K562 (cell line): ENCODE results near the gene COMMD9. TPM values are rescaled to one million over a fixed set of nuclear protein-coding genes. Genes with fewer than 3 reads are reported as not detected.
A peak's percentile ranks its signal among the peaks of the same experiment; 100 is the strongest.

Source experiments
- ATAC-seq: fragments of 200-7000 bp; cut with Tn5 transposase; 3 replicates; pipeline ENCODE4 v1.9.1; 2020; ENCODE audit warnings: moderate library complexity
- BruUV-seq: library from RNA; stranded (reverse); fragments of 400-500 nt; replicated peaks from 2 replicates; lab custom pipeline; 2021; lab: Mats Ljungman, UMichigan
- CTCF ChIA-PET: fragments of 300-600 bp; formaldehyde crosslinking; extraction: SDS; loops from one replicate; lab custom pipeline; 2021; ENCODE audit warnings: low intra/inter-chr PET ratio; lab: Yijun Ruan, JAX
- POLR2A ChIA-PET: fragments of 300-600, 350-650 bp; sonication (Branson Sonifier 250); formaldehyde crosslinking; extraction: SDS; loops from one replicate; lab custom pipeline; 2021; ENCODE audit warnings: antibody characterized with exemption, inconsistent platforms; lab: Yijun Ruan, JAX
- DNase-seq, 4 experiments: peaks; one replicate each; pipeline versions ENCODE4 v3.0.0 to v3.0.0-alpha.2; 2011 to 2018; ENCODE audit warnings: low spot score in 3 of 4, mixed read lengths in 3 of 4; ENCODE audit errors: extremely low read depth in 1 of 4
- FAIRE-seq: peaks from 2 replicates; lab custom pipeline; 2011; peaks lifted over from hg19 to GRCh38; lab: Jason Lieb, UNC
- H2AFZ ChIP-seq: 2 replicates; pipeline ENCODE4 v1.6.0; 2011; ENCODE audit warnings: low read depth, low read length, control low read depth, inconsistent platforms
- H3K27ac ChIP-seq: fragments of 200-600 bp; 3 replicates; pipeline ENCODE4 v1.8.0; 2011; ENCODE audit warnings: low read depth, mild to moderate bottlenecking, control low read depth, inconsistent platforms, low read length, moderate library complexity, mixed read lengths; ENCODE audit errors: extremely low read depth
- H3K27me3 ChIP-seq, 2 experiments: fragments of 300-600 bp in 1 of 2; 2 replicates in 1 of 2; 3 replicates in 1 of 2; pipeline versions ENCODE4 v1.6.0 to v1.8.0; 2011; ENCODE audit warnings: inconsistent platforms in 2 of 2, low read length in 2 of 2, mild to moderate bottlenecking in 1 of 2, mixed read lengths in 1 of 2, moderate library complexity in 1 of 2; ENCODE audit not compliant: control insufficient read depth in 2 of 2, insufficient read depth in 2 of 2
- H3K36me3 ChIP-seq: fragments of 300-600 bp; 3 replicates; pipeline ENCODE4 v1.8.0; 2011; ENCODE audit warnings: mild to moderate bottlenecking, low read length, inconsistent platforms; ENCODE audit not compliant: control insufficient read depth, insufficient read depth
- H3K4me1 ChIP-seq, 2 experiments: fragments of 200-600 bp in 1 of 2; replicated peaks in 1 of 2; 2 replicates in 1 of 2; 3 replicates in 1 of 2; pipeline versions ENCODE4 v1.5.1 to v1.8.0; 2011; ENCODE audit warnings: inconsistent platforms in 2 of 2, low read length in 2 of 2, mild to moderate bottlenecking in 1 of 2, mixed read lengths in 1 of 2, moderate library complexity in 1 of 2; ENCODE audit not compliant: control insufficient read depth in 2 of 2, insufficient read depth in 2 of 2
- H3K4me2 ChIP-seq: 2 replicates; pipeline ENCODE4 v1.6.1; 2011; ENCODE audit warnings: low read length, control low read depth, inconsistent platforms, mixed read lengths; ENCODE audit not compliant: insufficient read depth
- H3K4me3 ChIP-seq: fragments of 200-600 bp; sonication (generic), shearing (Covaris generic); 2 replicates; pipeline ENCODE4 v1.5.1; 2016; ENCODE audit warnings: control low read depth, inconsistent platforms
- H3K79me2 ChIP-seq: fragments of 200-600 bp; 3 replicates; pipeline ENCODE4 v1.8.0; 2011; ENCODE audit warnings: low read length, inconsistent platforms; ENCODE audit not compliant: control insufficient read depth, insufficient read depth
- H3K9ac ChIP-seq, 2 experiments: 2 replicates each; pipeline versions ENCODE4 v1.6.0 to v1.6.1; 2011; ENCODE audit warnings: low read depth in 2 of 2, low read length in 2 of 2, control low read depth in 1 of 2, inconsistent platforms in 1 of 2, mild to moderate bottlenecking in 1 of 2, mixed read lengths in 1 of 2; ENCODE audit not compliant: insufficient read depth in 1 of 2
- H3K9me1 ChIP-seq: one replicate; pipeline ENCODE4 v1.6.0; 2011; ENCODE audit warnings: inconsistent platforms, mild to moderate bottlenecking, low read length, moderate library complexity; ENCODE audit not compliant: control insufficient read depth, insufficient read depth
- H3K9me3 ChIP-seq: replicated peaks from 2 replicates; pipeline ENCODE4 v1.5.1; 2011; ENCODE audit warnings: low read depth, low read length, inconsistent platforms; ENCODE audit not compliant: control insufficient read depth, insufficient read depth
- H4K20me1 ChIP-seq: replicated peaks from 2 replicates; pipeline ENCODE4 v1.6.1; 2011; ENCODE audit warnings: low read length, inconsistent platforms, mixed read lengths; ENCODE audit not compliant: control insufficient read depth, insufficient read depth
- CC2D1A ChIP-seq: fragments of 450-650 bp; IDR thresholded peaks from 2 replicates; pipeline ENCODE4 v1.6.1; 2017; ENCODE audit warnings: mild to moderate bottlenecking
- DDX20 ChIP-seq: fragments of 450-650 bp; IDR thresholded peaks from 2 replicates; pipeline ENCODE4 v1.6.1; 2016; ENCODE audit warnings: missing genetic modification characterization, low read depth, mild to moderate bottlenecking, missing compliant biosample characterization, moderate library complexity
- DEAF1 ChIP-seq: fragments of 450-650 bp; formaldehyde crosslinking; IDR thresholded peaks from 2 replicates; pipeline ENCODE4 v1.4.0; 2020; ENCODE audit warnings: mild to moderate bottlenecking, moderate library complexity
- ELF2 ChIP-seq: fragments of 250-450 bp; sonication (Bioruptor Pico); IDR thresholded peaks from 2 replicates; pipeline ENCODE4 v1.5.0; 2021; ENCODE audit warnings: mild to moderate bottlenecking
- RAD21 ChIP-seq, 2 experiments: fragments of 250-450 bp in 1 of 2; fragments of 450-650 bp in 1 of 2; sonication (Bioruptor Pico) in 1 of 2; formaldehyde crosslinking in 1 of 2; IDR thresholded peaks in 1 of 2; conservative IDR thresholded peaks in 1 of 2; 2 replicates each; pipeline versions ENCODE4 v1.4.0 to v1.8.0; 2020 to 2022; ENCODE audit warnings: mild to moderate bottlenecking in 2 of 2, moderate library complexity in 1 of 2
- TFAP4 ChIP-seq: sonication (generic); formaldehyde crosslinking; IDR thresholded peaks from 2 replicates; pipeline ENCODE4 v1.8.0; 2022; ENCODE audit warnings: missing genetic modification reagents, mild to moderate bottlenecking, moderate library complexity, borderline replicate concordance
- ZNF830 ChIP-seq: fragments of 250-450 bp; sonication (Bioruptor Pico); IDR thresholded peaks from 2 replicates; pipeline ENCODE4 v1.5.0; 2021; ENCODE audit warnings: mild to moderate bottlenecking
- WGBS: fragments of 100-300 bp; shearing (Covaris generic); methylation state at CpG from one replicate; pipeline ENCODE4 v1.1.6; 2016; ENCODE audit warnings: low coverage, mixed read lengths; ENCODE audit not compliant: insufficient coverage; ENCODE audit errors: missing lambda C conversion rate; 5-methylcytosine and 5-hydroxymethylcytosine counted together
- in situ Hi-C: fragments of 300-500 bp; cut with MboI; formaldehyde crosslinking; loops from 4 replicates; pipeline ENCODE4 v1.15.0; 2018; ENCODE audit warnings: inconsistent platforms, mixed read lengths
- intact Hi-C: fragments of 100-400 bp; cut with micrococcal nuclease; formaldehyde crosslinking; loops from 2 replicates; pipeline ENCODE4 v1.14.2; 2022
- polyA plus RNA-seq, 8 experiments: library from polyadenylated mRNA; depleted of rRNA in 4 of 8; stranded (reverse) in 5 of 8; unstranded in 3 of 8; fragments of >200 nt; fragmentation: Nextera tagmentation in 2 of 8; fragmentation: Illumina TruSeq in 1 of 8; extraction: Ambion mirVana in 2 of 8; extraction: Trizol in 1 of 8; gene quantifications; 2 replicates each; pipeline versions ENCODE4 v1.2.1 to v1.2.3, GENCODE V29; 2011 to 2014; ENCODE audit warnings: inconsistent platforms in 1 of 8, missing spikeins in 1 of 8
- total RNA-seq, 7 experiments: library from RNA; depleted of rRNA in 6 of 7; stranded (reverse); fragments of >200 nt in 6 of 7; fragmentation: Illumina TruSeq in 2 of 7; extraction: Trizol in 2 of 7; gene quantifications; 2 replicates each; pipeline versions ENCODE4 v1.2.1 to v1.2.3, GENCODE V29; 2011 to 2021; ENCODE audit warnings: low replicate concordance in 1 of 7

The COMMD9 gene
- total and polyA plus RNA-seq, 9 of the 15 experiments (the other 6 are each of a cell fraction or from before 2014, with no cell fraction given): 27.3 to 121 (median 48.0) TPM

- TF ChIP-seq RAD21 (CRISPR knock-in tag; conservative IDR thresholded peaks at IDR 0.05 in 1 of 2, IDR thresholded peaks at IDR 0.05 in 1 of 2): peak; percentile 69
- peak; percentile 42; the same call in 1 of the 2 replicates for TF ChIP-seq DEAF1
- TF ChIP-seq, all 486 proteins: peak for 5
Observed at GRCh38 chr11:36306888-36307287, 17.7 kb upstream of the COMMD9 start (continued).

- intact Hi-C loops (loop anchor here (5.0 kb wide), 1 partner anchor 187 kb away; no protein-coding TSS in a partner anchor), in situ Hi-C loops (loop anchor here (5.0 to 10.0 kb wide), 2 partner anchors 187 to 440 kb away; no protein-coding TSS in a partner anchor)
- H3K4me1 ChIP-seq: no peaks in the 10 kb centered on the region
- H3K9ac ChIP-seq: no peak overlapping the region
- no peak overlapping the region for H3K4me3 ChIP-seq
- WGBS: 0% methylated on average over 1 of the region's 1 CpG
- H3K79me2 ChIP-seq: no peaks in the 10 kb centered on the region
- no peaks in the 10 kb centered on the region for H3K9me1 ChIP-seq
- DNase-seq (no peak), ATAC-seq (no peak)
- POLR2A ChIA-PET: no interaction called here
- no peaks in the 10 kb centered on the region for H3K9me3 ChIP-seq
- no peaks in the 10 kb centered on the region for H4K20me1 ChIP-seq
- H3K27ac ChIP-seq: no peak overlapping the region
- CTCF ChIA-PET: no interaction called here
- no peak for TF ChIP-seq ZNF830 (CRISPR knock-in tag)
- no peak for TF ChIP-seq TFAP4 (CRISPR knock-in tag)
- TF ChIP-seq ELF2 (CRISPR knock-in tag): no peak
- no peak for TF ChIP-seq CC2D1A
- TF ChIP-seq DDX20: no peak
- TF ChIP-seq, all 486 proteins: peak for 0
- BruUV-seq: no TSS peak
- no peaks in the 10 kb centered on the region for H3K36me3 ChIP-seq
- FAIRE-seq: no peak
- H3K27me3 ChIP-seq: peaks cover 0 to 8% of the 10 kb centered on the region in 2 experiments; a peak in 2 of 5 replicates
- H2AFZ ChIP-seq: no peak overlapping the region
- H3K4me2 ChIP-seq: no peak overlapping the region
Observed at GRCh38 chr11:36305047-36305446, 15.8 kb upstream of the COMMD9 start.
